Midbrain (tissue), 1 donor: Measurements from ENCODE around the gene TUBB6.

ENCODE experiments used
- DNase-seq: peaks from one replicate; lab custom pipeline; 2025; lab: John Stamatoyannopoulos, UW

Gene TUBB6

DNA sequence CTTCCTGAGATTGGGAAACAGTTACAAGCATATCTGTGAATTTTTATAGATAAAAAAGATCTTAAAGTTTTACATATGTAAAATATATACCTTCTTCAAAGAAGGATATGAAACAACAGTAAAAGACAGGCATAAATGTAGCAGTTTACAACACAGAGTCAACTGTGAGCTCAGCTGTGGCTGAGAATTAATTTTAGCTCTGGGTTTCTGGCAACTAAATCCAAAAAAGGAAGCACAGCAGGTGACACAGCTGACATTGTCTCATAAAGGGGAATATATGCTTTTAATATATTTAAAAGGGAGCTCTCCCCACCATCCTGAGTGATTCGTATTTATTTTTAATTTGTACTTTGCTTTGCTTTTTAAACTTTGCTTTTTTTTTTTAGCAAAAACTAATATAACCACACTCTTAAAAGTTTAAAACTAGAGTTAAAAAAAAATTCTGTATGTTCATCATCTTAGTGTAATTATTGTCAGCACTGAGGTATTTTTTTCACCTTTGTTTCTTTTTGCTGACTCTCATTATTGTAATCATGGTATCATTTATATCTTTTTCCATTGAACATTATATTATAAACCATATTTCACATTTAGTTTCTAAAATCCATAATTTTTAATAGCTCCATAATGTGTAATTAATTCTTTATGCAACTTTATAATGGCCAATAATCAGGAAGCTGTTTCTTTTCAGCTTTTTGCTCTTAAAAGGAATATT, 6.7 kb downstream of the TUBB6 start:
- DNase-seq, result no peak

DNA sequence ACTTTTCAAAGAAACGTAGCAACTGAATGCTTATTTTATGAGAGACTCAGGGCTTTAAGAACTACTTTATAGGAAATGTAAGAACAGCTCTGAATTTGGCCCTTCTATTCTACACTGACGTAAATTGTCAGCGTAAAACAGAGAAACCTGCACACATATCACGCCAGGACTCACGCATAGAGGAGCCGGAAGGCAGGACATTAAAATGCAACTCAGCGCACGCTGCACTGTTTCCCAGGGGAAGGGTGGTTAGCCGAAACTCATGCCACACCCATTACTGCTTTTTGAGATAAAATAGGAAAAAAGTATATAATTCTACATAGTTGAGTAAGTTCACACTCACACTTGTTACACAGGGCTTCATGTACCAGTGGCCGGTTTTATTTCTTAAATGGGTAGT, 7.4 kb downstream of the TUBB6 start:
- DNase-seq, result no peak

DNA sequence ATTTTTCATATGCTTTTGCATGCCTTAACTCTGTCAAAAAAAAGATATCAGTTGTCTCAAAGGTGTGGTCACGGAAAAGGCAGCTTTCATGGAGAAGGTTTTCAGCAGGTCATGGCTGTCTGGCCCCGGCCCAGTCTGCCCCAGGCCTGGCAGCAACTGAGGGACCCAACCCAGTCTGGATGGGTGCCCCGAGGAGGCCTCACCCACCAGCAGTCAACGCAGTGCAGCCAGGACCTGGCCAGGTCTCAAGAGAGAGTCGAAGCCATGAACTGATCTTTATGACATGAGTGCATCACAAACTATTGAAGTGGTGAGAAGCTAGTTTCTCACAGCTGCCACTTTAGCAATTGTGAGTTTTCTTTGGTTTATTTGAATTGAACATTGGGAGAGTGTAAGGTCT, 7.9 kb downstream of the TUBB6 start:
- DNase-seq, result no peak

- no peak for DNase-seq
Measured at GRCh38 chr18:12317664-12318333, 9.8 kb downstream of the TUBB6 start.

GRCh38 chr18:12318334-12318697, 10.3 kb downstream of the TUBB6 start:
- DNase-seq, result peak; percentile 5

DNA sequence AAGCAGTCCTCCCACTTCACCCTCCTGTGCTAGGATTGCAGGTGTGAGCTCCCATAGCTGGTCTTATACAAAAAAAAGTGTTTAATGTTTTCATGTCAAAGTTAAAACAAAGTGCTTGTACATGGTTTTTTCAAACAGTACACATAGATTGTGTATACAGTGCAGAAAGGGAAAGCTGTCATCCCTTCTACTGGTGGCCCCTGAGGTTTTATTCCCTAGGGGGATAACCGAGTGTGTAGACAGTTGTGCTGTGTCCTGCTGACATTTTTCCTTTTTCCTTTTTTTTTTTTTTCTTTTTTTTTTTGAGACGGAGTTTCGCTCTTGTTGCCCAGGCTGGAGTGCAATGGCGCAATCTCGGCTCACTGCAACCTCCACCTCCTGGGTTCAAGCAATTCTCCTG, 10.8 kb downstream of the TUBB6 start:
- DNase-seq, result no peak

DNA sequence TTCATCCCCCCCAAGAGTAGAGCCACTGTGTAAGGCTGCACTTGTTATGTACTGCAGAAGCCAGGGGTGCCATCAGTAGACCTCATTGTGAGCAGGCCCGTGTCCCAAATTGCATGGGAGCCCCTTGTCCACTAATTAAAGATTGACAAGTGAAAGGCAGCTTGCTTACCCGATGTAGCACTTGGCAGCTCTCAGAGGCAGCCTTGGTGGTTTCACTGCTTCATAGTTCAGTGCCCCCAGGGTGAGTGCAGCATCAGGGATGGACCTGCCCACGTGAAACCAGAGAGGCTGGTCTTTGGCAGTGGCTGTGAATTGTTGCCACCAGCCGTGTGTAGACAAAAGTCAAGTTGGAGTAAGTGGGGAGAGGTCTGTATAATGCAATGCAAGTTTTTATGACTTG, 13.3 kb downstream of the TUBB6 start:
- DNase-seq, result no peak

DNA sequence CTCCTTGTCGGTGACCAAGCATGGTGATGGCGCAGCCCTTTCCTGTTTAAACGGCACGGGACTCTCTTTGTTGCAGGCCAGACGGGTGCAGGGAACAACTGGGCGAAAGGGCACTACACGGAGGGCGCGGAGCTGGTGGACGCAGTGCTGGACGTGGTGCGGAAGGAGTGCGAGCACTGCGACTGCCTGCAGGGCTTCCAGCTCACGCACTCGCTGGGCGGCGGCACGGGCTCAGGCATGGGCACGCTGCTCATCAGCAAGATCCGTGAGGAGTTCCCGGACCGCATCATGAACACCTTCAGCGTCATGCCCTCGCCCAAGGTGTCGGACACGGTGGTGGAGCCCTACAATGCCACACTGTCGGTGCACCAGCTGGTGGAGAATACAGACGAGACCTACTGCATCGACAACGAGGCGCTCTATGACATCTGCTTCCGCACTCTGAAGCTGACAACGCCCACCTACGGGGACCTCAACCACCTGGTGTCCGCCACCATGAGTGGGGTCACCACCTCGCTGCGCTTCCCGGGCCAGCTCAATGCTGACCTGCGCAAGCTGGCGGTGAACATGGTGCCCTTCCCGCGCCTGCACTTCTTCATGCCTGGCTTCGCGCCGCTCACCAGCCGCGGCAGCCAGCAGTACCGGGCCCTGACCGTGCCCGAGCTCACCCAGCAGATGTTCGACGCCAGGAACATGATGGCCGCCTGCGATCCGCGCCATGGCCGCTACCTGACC, 17.1 kb downstream of the TUBB6 start:
- no peak for DNase-seq

GRCh38 chr18:12325726-12326245, 17.7 kb downstream of the TUBB6 start:
- DNase-seq, result no peak

DNA sequence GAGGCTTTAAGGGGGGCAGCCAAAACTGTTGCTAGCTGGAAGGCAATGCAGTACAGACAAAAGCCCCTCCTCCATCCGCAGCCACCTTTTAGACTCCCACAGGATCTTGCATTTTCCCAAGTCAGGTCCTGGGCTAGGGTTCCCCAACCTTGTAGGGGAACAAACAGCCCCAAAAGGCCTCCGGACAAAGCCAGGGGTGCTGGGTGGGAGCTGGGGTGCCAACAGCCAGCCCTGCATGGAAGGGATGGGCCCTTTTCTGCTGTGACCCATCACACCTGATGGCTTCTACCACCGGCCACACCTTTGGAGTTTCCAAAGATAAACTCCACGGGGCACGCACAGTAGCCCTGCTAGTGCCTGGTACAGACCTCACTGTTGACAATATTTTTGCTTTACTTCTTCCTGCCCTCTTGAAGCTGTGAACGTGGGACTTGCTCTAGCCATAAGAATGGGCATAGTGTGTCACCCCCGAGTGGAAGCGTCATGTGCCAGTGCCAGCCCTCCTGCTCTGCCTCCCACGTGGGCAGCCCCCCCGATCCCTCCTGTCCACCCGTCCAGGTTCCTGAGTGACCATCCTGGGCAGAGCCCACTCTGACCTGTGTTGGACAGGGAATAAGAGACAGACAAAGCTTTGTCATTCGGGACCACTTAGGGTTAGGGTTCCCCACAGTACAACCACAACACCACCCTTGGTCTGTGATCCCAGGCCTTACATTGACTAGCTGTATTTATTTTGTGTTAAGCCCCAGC, 18.8 kb downstream of the TUBB6 start:
- no peak for DNase-seq

- peak; percentile 9 for DNase-seq
Measured at GRCh38 chr18:12327510-12328178, 19.6 kb downstream of the TUBB6 start.

GRCh38 chr18:12328179-12328823, 20.3 kb downstream of the TUBB6 start:
- no peak for DNase-seq

DNA sequence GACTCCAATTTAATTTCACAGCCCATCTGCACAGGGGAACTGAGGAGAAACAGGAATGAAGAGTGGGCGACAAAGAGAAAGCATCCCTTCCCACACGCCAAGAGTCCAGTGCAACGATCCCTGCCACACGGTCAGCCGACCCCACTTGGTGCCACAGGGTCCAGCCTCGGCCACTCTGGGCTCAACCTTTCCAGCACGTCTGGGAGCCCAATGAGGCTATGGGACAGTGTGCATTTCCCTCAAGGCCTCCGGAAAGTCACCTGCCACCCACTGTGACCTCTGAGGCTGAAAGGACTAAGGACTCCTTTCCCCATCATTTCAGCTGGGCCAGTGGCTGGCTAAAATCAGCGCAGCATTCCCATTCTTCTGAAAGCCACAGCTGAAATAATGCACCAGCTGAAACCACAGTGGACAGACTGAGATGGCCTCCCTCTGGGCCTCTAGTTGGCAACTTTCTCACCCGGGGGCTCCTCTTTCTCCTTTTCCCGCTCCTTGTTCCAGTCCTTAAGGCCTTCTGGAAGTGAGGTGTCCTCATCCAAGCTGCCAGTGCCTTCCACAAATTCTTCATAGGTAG, 21.2 kb downstream of the TUBB6 start:
- no peak for DNase-seq

DNA sequence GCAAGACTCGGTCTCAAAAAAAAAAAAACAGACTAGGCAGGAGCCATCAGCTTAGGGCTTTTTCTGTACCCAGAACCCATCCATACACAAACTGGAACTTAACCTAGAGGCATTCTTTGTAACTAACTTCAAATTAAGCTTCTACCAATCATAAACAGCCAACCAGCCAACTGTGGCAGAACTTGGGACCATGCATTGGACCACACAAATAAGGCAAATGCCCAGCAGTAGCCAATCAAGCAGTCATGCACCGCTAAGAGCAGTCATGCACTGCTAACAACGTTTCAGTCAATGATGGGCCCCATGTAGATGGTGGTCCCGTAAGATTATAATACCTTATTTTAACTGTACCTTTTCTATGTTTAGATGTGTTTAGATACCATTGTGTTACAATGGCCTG, 22.7 kb downstream of the TUBB6 start:
- no peak for DNase-seq

DNA sequence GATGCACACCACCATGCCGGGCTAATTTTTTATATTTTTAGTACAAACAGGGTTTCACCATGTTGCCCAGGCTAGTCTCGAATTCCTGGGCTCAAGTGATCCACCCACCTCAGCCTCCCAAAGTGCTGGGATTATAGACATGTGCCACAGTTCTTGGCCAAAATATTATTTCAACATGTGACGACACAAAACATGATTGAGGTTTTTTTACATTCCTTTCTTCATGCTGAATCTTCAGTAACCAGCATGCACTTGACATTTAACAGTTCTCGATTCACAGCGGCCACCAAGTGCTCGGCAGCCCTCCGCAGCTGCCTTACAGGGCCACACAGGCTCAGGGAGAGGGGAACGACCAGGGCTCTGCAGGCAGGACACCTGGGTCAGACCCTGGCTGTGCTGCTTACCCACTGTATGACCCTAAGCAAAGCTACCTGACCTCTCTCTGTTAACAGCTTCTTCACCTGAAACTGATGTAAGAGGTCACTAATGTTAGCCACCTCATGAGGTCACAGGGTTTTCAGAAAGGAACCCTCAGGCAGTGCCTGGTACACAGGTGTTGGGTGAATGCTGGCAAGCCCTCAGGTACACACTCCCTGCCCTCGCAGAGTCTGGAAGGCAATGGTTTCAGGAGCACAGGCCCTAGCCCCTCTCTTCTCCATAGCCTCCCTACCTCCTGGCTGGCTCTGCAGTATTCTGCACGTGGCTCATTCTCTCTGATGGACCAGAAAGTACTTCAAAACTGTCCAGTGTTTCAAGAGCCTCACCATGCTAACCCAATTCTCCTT, 25.7 kb downstream of the TUBB6 start:
- no peak for DNase-seq

- no peak for DNase-seq
Measured at GRCh38 chr18:12334366-12334808, 26.3 kb downstream of the TUBB6 start.

- no peak for DNase-seq
Measured at GRCh38 chr18:12334863-12335262, 26.8 kb downstream of the TUBB6 start.

- no peak for DNase-seq
Measured at GRCh38 chr18:12335503-12335902, 27.5 kb downstream of the TUBB6 start.

DNA sequence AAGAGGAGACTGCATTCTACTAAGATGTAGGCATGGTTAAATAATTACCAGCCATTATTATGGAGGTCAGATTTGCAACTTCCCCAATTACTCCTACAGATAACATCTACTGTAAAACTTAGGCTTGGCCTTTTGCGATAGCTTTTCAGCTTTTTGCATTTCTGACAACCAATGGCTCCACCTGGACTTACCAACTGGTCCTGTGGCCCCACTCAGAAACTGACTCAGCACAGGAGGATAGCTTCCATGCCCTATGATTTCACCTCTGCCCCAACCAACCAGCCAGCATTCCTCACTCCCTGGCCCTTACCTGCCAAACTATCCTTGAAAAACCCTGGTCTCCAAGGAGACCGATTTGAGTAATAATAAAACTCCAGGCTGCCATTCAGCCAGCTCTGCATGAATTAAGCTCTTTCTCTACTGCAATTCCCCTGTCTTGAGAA, 28.2 kb downstream of the TUBB6 start:
- DNase-seq, result no peak

GRCh38 chr18:12336887-12337286, 28.8 kb downstream of the TUBB6 start:
- no peak for DNase-seq
